Heart left ventricle (tissue), 16 donors: ENCODE measurements around the gene GRAMD2B. TPM values are rescaled to one million over a fixed set of nuclear protein-coding genes. Genes with fewer than 3 reads are reported as not detected.

ENCODE experiments used
- ATAC-seq, 4 donors: fragments of 200-7000 bp; cut with Tn5 transposase; one replicate each; pipeline ENCODE4 v1.9.1; 2020 to 2022; ENCODE audit warnings: moderate library complexity in 4 of 4, mild to moderate bottlenecking in 3 of 4, moderate number of reproducible peaks in 1 of 4
- DNase-seq, 5 donors: peaks; one replicate each; pipeline ENCODE4 v3.0.0-alpha.2; 2020
- H3K27ac ChIP-seq, 12 donors: fragments of 200-600 bp; sonication (generic) in 4 of 12; one replicate each; pipeline versions ENCODE4 v1.5.0 to v1.8.0; 2016 to 2022; ENCODE audit warnings: mild to moderate bottlenecking in 2 of 12
- H3K27me3 ChIP-seq, 9 donors: fragments of 200-600 bp; sonication (generic) in 2 of 9; one replicate each; pipeline versions ENCODE4 v1.5.1 to v1.8.0; 2016 to 2022; ENCODE audit warnings: mild to moderate bottlenecking in 3 of 9
- H3K36me3 ChIP-seq, 9 donors: fragments of 200-600 bp; sonication (generic) in 2 of 9; one replicate each; pipeline versions ENCODE4 v1.5.0 to v1.8.0; 2018 to 2022; ENCODE audit warnings: mild to moderate bottlenecking in 2 of 9
- H3K4me1 ChIP-seq, 12 donors: fragments of 200-600 bp; sonication (generic) in 4 of 12; one replicate each; pipeline versions ENCODE4 v1.5.0 to v1.8.0; 2016 to 2022; ENCODE audit warnings: mild to moderate bottlenecking in 3 of 12
- H3K4me3 ChIP-seq, 12 donors: fragments of 200-600 bp; sonication (generic) in 4 of 12; one replicate each; pipeline versions ENCODE4 v1.5.0 to v1.8.0; 2017 to 2022; ENCODE audit warnings: mild to moderate bottlenecking in 9 of 12, moderate library complexity in 4 of 12
- H3K9me3 ChIP-seq, 12 donors: fragments of 200-600 bp; sonication (generic) in 4 of 12; one replicate each; pipeline versions ENCODE4 v1.5.0 to v1.8.0; 2016 to 2022; ENCODE audit warnings: mild to moderate bottlenecking in 1 of 12
- CTCF ChIP-seq, 12 donors: fragments of 200-600 bp; sonication (generic) in 4 of 12; IDR thresholded peaks; one replicate each; pipeline versions ENCODE4 v1.5.0 to v1.8.0; 2018 to 2022; ENCODE audit warnings: antibody characterized with exemption in 12 of 12, mild to moderate bottlenecking in 5 of 12
- POLR2A ChIP-seq, 2 donors: fragments of 450-650 bp; IDR thresholded peaks; one replicate each; pipeline ENCODE4 v1.6.1; 2017; ENCODE audit warnings: antibody characterized with exemption in 2 of 2, mild to moderate bottlenecking in 2 of 2, moderate library complexity in 2 of 2
- WGBS, 4 donors: extraction: QIAGEN DNeasy Blood & Tissue Kit in 2 of 4; methylation state at CpG; one replicate each; pipeline versions ENCODE4 v1.1.5 to v1.1.7; 2013 to 2018; 5-methylcytosine and 5-hydroxymethylcytosine counted together
- intact Hi-C, 10 donors: fragments of 100-400 bp; cut with DNase I; formaldehyde crosslinking; loops; one replicate each; pipeline versions ENCODE4 v1.11.1 to v1.14.2; 2022
- polyA plus RNA-seq, 2 donors: library from polyadenylated mRNA; stranded (reverse); fragments of 200-250 nt; gene quantifications; one replicate each; pipeline ENCODE4 v1.2.3, GENCODE V29; 2013
- total RNA-seq, 9 donors: library from RNA; depleted of rRNA in 2 of 9; stranded (reverse); fragments of >200 nt in 2 of 9; fragmentation: NEBNext Ultra II Directional in 3 of 9; extraction: Animal tissue kit (Norgen Biotek cat#: 25700) in 3 of 9; gene quantifications; one replicate each; pipeline versions ENCODE4 v1.1.0 to v1.2.4, GENCODE V29; 2016 to 2023
- donor health status: ischemic (EF 13 %, LVEDD 7.1; RV severe dilation, severe dysfunction).
- donor health status: healthy with polysubstance abuse.
- donor health status: DM: no; HTN: yes; CAD: no.
- donor health status: DM: no; HTN: no; CAD: no.
- donor health status: ischemic (EF 25% LVEDD 6.9; RV normal size, moderate dysfunction).
- donor health status: ischemic (EF 25% LVEDD 5.7; RV mildly dilated, moderate dysfunction).
- donor health status: healthy.
- donor health status: DM: yes; HTN: yes; CAD: no.
- donor health status: ischemic (EF 35%, LVEDD 5.7; RV mildly dilated, moderate dysfunction).
- donor health status: nonischemic (EF 11% LVEDD 7.7; RV severe dilation, severe dysfunction).
- donor health status: DM: yes; HTN: yes; CAD: no.
- donor health status: PGD.
- donor health status: ischemic (EF 29% LVEDD 5.4; RV normal size, mild dysfunction).
- donor health status: nonischemic (EF 23%, LVEDD 6.1; RV moderate dilation, normal function).

Gene GRAMD2B
- total and polyA plus RNA-seq, 11 donors: 7.4 to 50.4 (median 35.8) TPM

- WGBS, 4 donors: 89 to 93% (median 91%) methylated on average over 3 of the region's 3 CpGs
- ATAC-seq: no peak
- no peak for DNase-seq
- Histone ChIP-seq H3K4me3 (no peak overlapping the region), H3K27me3 (no peaks in the 10 kb centered on the region), H3K4me1 (no peaks in the 10 kb centered on the region), H3K9me3 (peaks cover 0 to 34% (median 23%) of the 10 kb centered on the region in 12 donors), H3K27ac (no peak overlapping the region), H3K36me3 (no peaks in the 10 kb centered on the region)
- intact Hi-C loops: no loop called here
- TF ChIP-seq POLR2A (IDR thresholded peaks at IDR 0.05): no peak
- TF ChIP-seq CTCF (IDR thresholded peaks at IDR 0.05): no peak
Observed at GRCh38 chr5:126400621-126401251, 22.5 kb upstream of the GRAMD2B start.

- DNase-seq: no peak
- peak overlapping the region in 1 of 12 donors; percentile 8 for H3K27ac ChIP-seq
- 61 to 81% (median 63%) methylated on average over 2 of the region's 2 CpGs for WGBS, 4 donors
- TF ChIP-seq CTCF (IDR thresholded peaks at IDR 0.05) (no peak), POLR2A (IDR thresholded peaks at IDR 0.05) (no peak)
- no peak overlapping the region for H3K4me3 ChIP-seq
- intact Hi-C loops: no loop called here
- H3K27me3 ChIP-seq: no peaks in the 10 kb centered on the region
- peaks cover 0 to 34% (median 23%) of the 10 kb centered on the region in 12 donors for H3K9me3 ChIP-seq
- H3K4me1 ChIP-seq: no peaks in the 10 kb centered on the region
- no peak for ATAC-seq
- H3K36me3 ChIP-seq: no peaks in the 10 kb centered on the region
Observed at GRCh38 chr5:126402621-126403555, 20.3 kb upstream of the GRAMD2B start.

- no peaks in the 10 kb centered on the region for H3K4me1 ChIP-seq
- no peak for TF ChIP-seq POLR2A (IDR thresholded peaks at IDR 0.05)
- TF ChIP-seq CTCF (IDR thresholded peaks at IDR 0.05): no peak
- H3K27me3 ChIP-seq: no peaks in the 10 kb centered on the region
- DNase-seq (no peak), ATAC-seq (no peak)
- H3K36me3 ChIP-seq: no peaks in the 10 kb centered on the region
- no peak overlapping the region for H3K4me3 ChIP-seq
- intact Hi-C loops: no loop called here
- peak overlapping the region in 1 of 12 donors; percentile 8 for H3K27ac ChIP-seq
- peaks cover 0 to 34% (median 23%) of the 10 kb centered on the region in 12 donors for H3K9me3 ChIP-seq
Observed at GRCh38 chr5:126403876-126404275, 19.3 kb upstream of the GRAMD2B start.

GRCh38 chr5:126410623-126411022 lies 12.6 kb upstream of the GRAMD2B start:
- Histone ChIP-seq H3K9me3 (peaks cover 0 to 8% (median 0%) of the 10 kb centered on the region in 12 donors), H3K4me3 (no peak overlapping the region), H3K36me3 (no peaks in the 10 kb centered on the region), H3K27me3 (no peaks in the 10 kb centered on the region), H3K27ac (no peak overlapping the region), H3K4me1 (peaks cover 4 to 20% (median 16%) of the 10 kb centered on the region in 12 donors)
- WGBS, 4 donors: 78 to 88% (median 85%) methylated on average over 2 of the region's 2 CpGs
- no peak for TF ChIP-seq CTCF (IDR thresholded peaks at IDR 0.05)
- TF ChIP-seq POLR2A (IDR thresholded peaks at IDR 0.05): no peak
- ATAC-seq: no peak
- intact Hi-C loops: no loop called here
- no peak for DNase-seq
